Effector memory CD8-positive, alpha-beta T cell (primary cell): ENCODE data around the gene DAZAP1.
"Not testable (repeated sequence)": the region's sequence is repeated elsewhere in the genome, so short reads cannot be mapped to it uniquely, and the experiment has no call there.

Experiments used
- ATAC-seq: fragments of 150-1000 bp; cut with Tn5 transposase; replicated peaks from 2 replicates; pipeline ENCODE4 v1.10.0; 2021; ENCODE audit warnings: mild to moderate bottlenecking, moderate library complexity
- DNase-seq, 3 experiments: peaks; one replicate each; pipeline ENCODE4 v3.0.0; 2021
- H3K27ac Mint-ChIP-seq, 2 donors: one replicate each; pipeline ENCODE4 v1.8.0; 2022; ENCODE audit warnings: mild to moderate bottlenecking in 2 of 2, mixed read lengths in 2 of 2, moderate library complexity in 2 of 2
- H3K27me3 Mint-ChIP-seq, 2 donors: one replicate each; pipeline ENCODE4 v1.8.0; 2022; ENCODE audit warnings: mixed read lengths in 2 of 2
- H3K36me3 Mint-ChIP-seq: one replicate; pipeline ENCODE4 v1.8.0; 2022; ENCODE audit warnings: mild to moderate bottlenecking, moderate library complexity, mixed read lengths; ENCODE audit not compliant: insufficient read depth
- H3K4me1 Mint-ChIP-seq, 2 donors: one replicate each; pipeline ENCODE4 v1.8.0; 2022; ENCODE audit warnings: low read depth in 2 of 2, mixed read lengths in 2 of 2
- H3K4me3 Mint-ChIP-seq, 2 donors: one replicate each; pipeline ENCODE4 v1.8.0; 2022; ENCODE audit warnings: mild to moderate bottlenecking in 2 of 2, mixed read lengths in 2 of 2, moderate library complexity in 2 of 2
- H3K9me3 Mint-ChIP-seq, 2 donors: one replicate each; pipeline ENCODE4 v1.8.0; 2022; ENCODE audit warnings: mixed read lengths in 2 of 2

DAZAP1 gene

GRCh38 chr19:1435378-1435989 is 28.1 kb downstream of the DAZAP1 start:
- peak overlapping the region in 1 of 2 donors; percentile 71 for H3K27ac Mint-ChIP-seq
- peaks cover 16 to 17% of the 10 kb centered on the region in 2 donors for H3K4me1 Mint-ChIP-seq
- H3K9me3 Mint-ChIP-seq, result no peaks in the 10 kb centered on the region
- H3K27me3 Mint-ChIP-seq, result no peaks in the 10 kb centered on the region
- peaks cover 77% of the 10 kb centered on the region for H3K36me3 Mint-ChIP-seq
- H3K4me3 Mint-ChIP-seq, result no peak overlapping the region
- no peak for DNase-seq
- ATAC-seq, result no peak

GRCh38 chr19:1437609-1438008 is 30.2 kb downstream of the DAZAP1 start:
- no peaks in the 10 kb centered on the region for H3K9me3 Mint-ChIP-seq
- no peaks in the 10 kb centered on the region for H3K27me3 Mint-ChIP-seq
- peak overlapping the region in 1 of 2 donors; percentile 100 for H3K27ac Mint-ChIP-seq
- peak overlapping the region; percentile 98 to 99 for H3K4me3 Mint-ChIP-seq
- no peak for ATAC-seq
- H3K4me1 Mint-ChIP-seq, result peaks cover 23 to 26% of the 10 kb centered on the region in 2 donors
- DNase-seq, result no peak
- H3K36me3 Mint-ChIP-seq, result peaks cover 74% of the 10 kb centered on the region

GRCh38 chr19:1438035-1438932 is 30.9 kb downstream of the DAZAP1 start, which contains the start of gene RPS15:
RPS15 (plus strand) TSS chr19:1438396; CDS start chr19:1438426, 30 bp downstream.
- Mint-ChIP-seq H3K4me1 (peaks cover 23 to 26% of the 10 kb centered on the region in 2 donors), H3K27me3 (no peaks in the 10 kb centered on the region), H3K27ac (peak within 1 kb of the TSS; percentile 100), H3K9me3 (no peaks in the 10 kb centered on the region), H3K36me3 (peaks cover 74% of the 10 kb centered on the region), H3K4me3 (peak within 1 kb of the TSS; percentile 98 to 99)
- ATAC-seq (peak; percentile 83), DNase-seq (peak; percentile 95 to 96 (median 95))

- Mint-ChIP-seq H3K36me3 (peaks cover 74% of the 10 kb centered on the region), H3K27ac (peak overlapping the region; percentile 100), H3K4me3 (peak overlapping the region; percentile 98 to 99), H3K4me1 (peaks cover 23 to 26% of the 10 kb centered on the region in 2 donors), H3K27me3 (no peaks in the 10 kb centered on the region), H3K9me3 (no peaks in the 10 kb centered on the region)
- no peak for DNase-seq
- no peak for ATAC-seq
Measured at GRCh38 chr19:1438933-1439354, 31.6 kb downstream of the DAZAP1 start.

GRCh38 chr19:1439525-1440417 is 32.4 kb downstream of the DAZAP1 start:
- H3K27ac Mint-ChIP-seq, result peak overlapping the region; percentile 100
- not testable (repeated sequence) for DNase-seq, ATAC-seq, H3K27me3 Mint-ChIP-seq, H3K9me3 Mint-ChIP-seq
- peaks cover 25 to 28% of the 10 kb centered on the region in 2 donors for H3K4me1 Mint-ChIP-seq
- peak overlapping the region; percentile 98 to 99 for H3K4me3 Mint-ChIP-seq
- peaks cover 75% of the 10 kb centered on the region for H3K36me3 Mint-ChIP-seq

- Mint-ChIP-seq H3K27me3 (no peaks in the 10 kb centered on the region), H3K36me3 (peaks cover 78% of the 10 kb centered on the region), H3K4me1 (peaks cover 26 to 30% of the 10 kb centered on the region in 2 donors), H3K9me3 (no peaks in the 10 kb centered on the region), H3K27ac (no peak overlapping the region), H3K4me3 (peak overlapping the region; percentile 98 to 99)
- no peak for ATAC-seq
- no peak for DNase-seq
Measured at GRCh38 chr19:1440418-1440801, 33.0 kb downstream of the DAZAP1 start.

- Mint-ChIP-seq H3K36me3 (peaks cover 78% of the 10 kb centered on the region), H3K4me3 (peak overlapping the region; percentile 98 to 99), H3K9me3 (no peaks in the 10 kb centered on the region), H3K27me3 (no peaks in the 10 kb centered on the region), H3K27ac (peak overlapping the region in 1 of 2 donors; percentile 44), H3K4me1 (peaks cover 26 to 32% of the 10 kb centered on the region in 2 donors)
- DNase-seq, result no peak
- ATAC-seq, result no peak
Measured at GRCh38 chr19:1441022-1441426, 33.6 kb downstream of the DAZAP1 start.

GRCh38 chr19:1441677-1442438 is 34.5 kb downstream of the DAZAP1 start:
- H3K27me3 Mint-ChIP-seq, result peaks cover under 1 to 2% of the 10 kb centered on the region in 2 donors
- peak overlapping the region; percentile 8 to 99 for H3K4me3 Mint-ChIP-seq
- no peaks in the 10 kb centered on the region for H3K9me3 Mint-ChIP-seq
- peak overlapping the region in 1 of 2 donors; percentile 77 for H3K27ac Mint-ChIP-seq
- H3K4me1 Mint-ChIP-seq, result peaks cover 26 to 32% of the 10 kb centered on the region in 2 donors
- peaks cover 74% of the 10 kb centered on the region for H3K36me3 Mint-ChIP-seq
- no peak for DNase-seq
- no peak for ATAC-seq

GRCh38 chr19:1445185-1445931 is 38.0 kb downstream of the DAZAP1 start:
- no peaks in the 10 kb centered on the region for H3K9me3 Mint-ChIP-seq
- peaks cover 25 to 32% of the 10 kb centered on the region in 2 donors for H3K27me3 Mint-ChIP-seq
- peak overlapping the region; percentile 35 to 83 for H3K27ac Mint-ChIP-seq
- H3K36me3 Mint-ChIP-seq, result peaks cover 67% of the 10 kb centered on the region
- H3K4me3 Mint-ChIP-seq, result peak overlapping the region; percentile 77 to 78
- H3K4me1 Mint-ChIP-seq, result peaks cover 16 to 21% of the 10 kb centered on the region in 2 donors
- peak; percentile 78 to 81 (median 81) for DNase-seq
- peak; percentile 88 for ATAC-seq

- H3K4me3 Mint-ChIP-seq, result peak overlapping the region; percentile 46 to 59
- peaks cover 8 to 16% of the 10 kb centered on the region in 2 donors for H3K4me1 Mint-ChIP-seq
- ATAC-seq, result no peak
- H3K27ac Mint-ChIP-seq, result peak overlapping the region in 1 of 2 donors; percentile 83
- peaks cover 33 to 40% of the 10 kb centered on the region in 2 donors for H3K27me3 Mint-ChIP-seq
- DNase-seq, result no peak
- H3K36me3 Mint-ChIP-seq, result peaks cover 60% of the 10 kb centered on the region
- H3K9me3 Mint-ChIP-seq, result no peaks in the 10 kb centered on the region
Measured at GRCh38 chr19:1445932-1446712, 38.7 kb downstream of the DAZAP1 start.

- H3K27ac Mint-ChIP-seq, result peak overlapping the region in 1 of 2 donors; percentile 28
- peak overlapping the region; percentile 46 to 59 for H3K4me3 Mint-ChIP-seq
- no peak for DNase-seq
Measured at GRCh38 chr19:1446713-1447481, 39.5 kb downstream of the DAZAP1 start.

More at GRCh38 chr19:1446713-1447481, 39.5 kb downstream of the DAZAP1 start:
- ATAC-seq, result no peak
- no peaks in the 10 kb centered on the region for H3K9me3 Mint-ChIP-seq
- H3K4me1 Mint-ChIP-seq, result peaks cover 8 to 13% of the 10 kb centered on the region in 2 donors
- peaks cover 52% of the 10 kb centered on the region for H3K36me3 Mint-ChIP-seq
- peaks cover 37 to 48% of the 10 kb centered on the region in 2 donors for H3K27me3 Mint-ChIP-seq
